IMR-90 (cell line): ENCODE results near the gene TMED10. TPM values are rescaled to one million over a fixed set of nuclear protein-coding genes. Genes with fewer than 3 reads are reported as not detected.
A peak's percentile ranks its signal among the peaks of the same experiment; 100 is the strongest.

ENCODE experiments used
- ATAC-seq: fragments of 200-7000 bp; cut with Tn5 transposase; 2 replicates; pipeline ENCODE4 v1.9.1; 2020; ENCODE audit warnings: low read depth, mild to moderate bottlenecking, moderate library complexity
- BruUV-seq: library from RNA; stranded (reverse); fragments of 400-500 nt; replicated peaks from 2 replicates; lab custom pipeline; 2021; lab: Mats Ljungman, UMichigan
- CTCF ChIA-PET: fragments of 300-600 bp; formaldehyde crosslinking; extraction: SDS; loops from one replicate; lab custom pipeline; 2021; ENCODE audit warnings: antibody characterized with exemption; lab: Yijun Ruan, JAX
- POLR2A ChIA-PET: fragments of 300-600 bp; sonication (Branson Sonifier 250); formaldehyde crosslinking; loops from one replicate; lab custom pipeline; 2022; ENCODE audit warnings: antibody characterized with exemption; ENCODE audit not compliant: unreplicated experiment; lab: Charles Lee
- DNase-seq: peaks from one replicate; pipeline ENCODE4 v3.0.0; 2013
- H2AFZ ChIP-seq: replicated peaks from 2 replicates; pipeline ENCODE3; 2013; ENCODE audit warnings: low read length, mild to moderate bottlenecking; ENCODE audit not compliant: poor library complexity
- H2AK5ac ChIP-seq: 2 replicates; pipeline ENCODE4 v1.6.1; 2013; ENCODE audit warnings: low read depth, low read length, inconsistent platforms
- H2AK9ac ChIP-seq: replicated peaks from 2 replicates; pipeline ENCODE3; 2013; ENCODE audit warnings: mild to moderate bottlenecking, low read depth, low read length, moderate library complexity; ENCODE audit not compliant: poor library complexity
- H2BK120ac ChIP-seq: 2 replicates; pipeline ENCODE4 v1.6.1; 2013; ENCODE audit warnings: low read depth, low read length, inconsistent platforms
- H2BK15ac ChIP-seq: 3 replicates; pipeline ENCODE4 v1.6.1; 2013; ENCODE audit warnings: low read depth, low read length, inconsistent platforms
- H2BK20ac ChIP-seq: 2 replicates; pipeline ENCODE4 v1.6.1; 2013; ENCODE audit warnings: low read depth, mild to moderate bottlenecking, inconsistent platforms, low read length, moderate library complexity
- H2BK5ac ChIP-seq: 2 replicates; pipeline ENCODE4 v1.6.1; 2013; ENCODE audit warnings: mild to moderate bottlenecking, low read depth, low read length, inconsistent platforms; ENCODE audit not compliant: poor library complexity, severe bottlenecking
- H3K14ac ChIP-seq: replicated peaks from 2 replicates; pipeline ENCODE4 v1.6.1; 2013; ENCODE audit warnings: low read depth, low read length, inconsistent platforms
- H3K18ac ChIP-seq: 2 replicates; pipeline ENCODE4 v1.6.1; 2013; ENCODE audit warnings: low read depth, low read length, control low read depth
- H3K23ac ChIP-seq: 2 replicates; pipeline ENCODE4 v1.6.1; 2013; ENCODE audit warnings: low read depth, low read length, inconsistent platforms
- H3K27ac ChIP-seq: 2 replicates; pipeline ENCODE4 v1.5.1; 2013; ENCODE audit warnings: mild to moderate bottlenecking, control low read depth, low read length; ENCODE audit not compliant: insufficient read depth
- H3K27me3 ChIP-seq: 2 replicates; pipeline ENCODE4 v1.6.1; 2013; ENCODE audit warnings: low read length; ENCODE audit not compliant: control insufficient read depth, insufficient read depth
- H3K36me3 ChIP-seq: 2 replicates; pipeline ENCODE4 v1.6.1; 2013; ENCODE audit warnings: low read length, mixed read lengths; ENCODE audit not compliant: control insufficient read depth, insufficient read depth
- H3K4ac ChIP-seq: 2 replicates; pipeline ENCODE4 v1.6.1; 2013; ENCODE audit warnings: low read depth, low read length, inconsistent platforms
- H3K4me1 ChIP-seq: 2 replicates; pipeline ENCODE4 v1.6.1; 2013; ENCODE audit warnings: low read length, mixed read lengths; ENCODE audit not compliant: control insufficient read depth, insufficient read depth
- H3K4me2 ChIP-seq: 2 replicates; pipeline ENCODE4 v1.6.1; 2013; ENCODE audit warnings: low read depth, mild to moderate bottlenecking, control low read depth, low read length, moderate library complexity
- H3K4me3 ChIP-seq: 2 replicates; pipeline ENCODE4 v1.5.1; 2013; ENCODE audit warnings: low read depth, mild to moderate bottlenecking, control low read depth, low read length, moderate library complexity; ENCODE audit not compliant: insufficient read depth
- H3K56ac ChIP-seq: 2 replicates; pipeline ENCODE4 v1.6.1; 2013; ENCODE audit warnings: low read length, inconsistent platforms; ENCODE audit not compliant: insufficient read depth; ENCODE audit errors: extremely low read depth
- H3K79me1 ChIP-seq, 2 experiments: 2 replicates each; pipeline ENCODE4 v1.6.1; 2013; ENCODE audit warnings: low read length in 2 of 2, inconsistent platforms in 1 of 2, low read depth in 1 of 2
- H3K9ac ChIP-seq: 2 replicates; pipeline ENCODE4 v1.6.1; 2013; ENCODE audit warnings: low read depth, low read length, control low read depth
- H3K9me1 ChIP-seq: 2 replicates; pipeline ENCODE4 v1.6.1; 2013; ENCODE audit warnings: low read length, inconsistent platforms; ENCODE audit not compliant: insufficient read depth
- H3K9me3 ChIP-seq: 2 replicates; pipeline ENCODE4 v1.6.1; 2013; ENCODE audit warnings: low read length; ENCODE audit not compliant: control insufficient read depth, insufficient read depth
- H4K20me1 ChIP-seq: 2 replicates; pipeline ENCODE4 v1.6.1; 2013; ENCODE audit warnings: low read length, inconsistent platforms; ENCODE audit not compliant: insufficient read depth
- H4K5ac ChIP-seq: 2 replicates; pipeline ENCODE4 v1.6.1; 2013; ENCODE audit warnings: mild to moderate bottlenecking, low read depth, low read length, control low read depth
- H4K8ac ChIP-seq, 2 experiments: 2 replicates each; pipeline ENCODE4 v1.6.1; 2013; ENCODE audit warnings: low read depth in 2 of 2, low read length in 2 of 2, control low read depth in 1 of 2, inconsistent platforms in 1 of 2
- H4K91ac ChIP-seq: 2 replicates; pipeline ENCODE4 v1.6.1; 2013; ENCODE audit warnings: low read depth, low read length, inconsistent platforms; ENCODE audit not compliant: insufficient read depth
- CEBPB ChIP-seq: IDR thresholded peaks from 2 replicates; pipeline ENCODE4 v1.6.1; 2012; ENCODE audit warnings: low read depth, low read length, improper control_type of control experiment
- FOS ChIP-seq: fragments of 150-350 bp; IDR thresholded peaks from 2 replicates; pipeline ENCODE4 v1.6.1; 2016; ENCODE audit warnings: low read depth, low read length
- MXI1 ChIP-seq: IDR thresholded peaks from 2 replicates; pipeline ENCODE4 v1.6.1; 2012; ENCODE audit warnings: low read depth, mild to moderate bottlenecking, low read length, moderate library complexity, borderline replicate concordance
- RCOR1 ChIP-seq: IDR thresholded peaks from 2 replicates; pipeline ENCODE4 v1.6.1; 2012; ENCODE audit warnings: mild to moderate bottlenecking, low read length, improper control_type of control experiment; ENCODE audit not compliant: insufficient replicate concordance
- WGBS, 2 experiments: methylation state at CpG; one replicate each; pipeline versions ENCODE4 v1.1.5 to v1.1.7; 2013; ENCODE audit warnings: missing lambda C conversion rate in 2 of 2; ENCODE audit not compliant: insufficient read length in 1 of 2; ENCODE audit errors: extremely low coverage in 2 of 2; 5-methylcytosine and 5-hydroxymethylcytosine counted together
- dilution Hi-C: fragments of 300-500 bp; cut with HindIII; formaldehyde crosslinking; loops from one replicate; pipeline ENCODE4 v1.14.3; 2018; ENCODE audit warnings: low sequenced_read_pairs; ENCODE audit not compliant: unreplicated experiment
- in situ Hi-C: fragments of 300-500 bp; cut with MboI; formaldehyde crosslinking; loops from 3 replicates; pipeline ENCODE4 v1.14.3; 2019; ENCODE audit warnings: low sequenced_read_pairs, inconsistent platforms, mixed read lengths
- intact Hi-C: fragments of 100-400 bp; cut with micrococcal nuclease; formaldehyde crosslinking; loops from 2 replicates; pipeline ENCODE4 v1.10.0; 2022
- polyA plus RNA-seq, 3 experiments: library from polyadenylated mRNA; depleted of rRNA; stranded (reverse); fragments of >200 nt; gene quantifications; 2 replicates each; pipeline ENCODE4 v1.2.3, GENCODE V29; 2012; ENCODE audit warnings: low replicate concordance in 1 of 3
- total RNA-seq: library from RNA; depleted of rRNA; stranded (reverse); fragments of >200 nt; gene quantifications from 2 replicates; pipeline ENCODE4 v1.2.3, GENCODE V29; 2012

The TMED10 gene
- total and polyA plus RNA-seq, 2 of the 4 experiments (the other 2 are of a cell fraction), result 254 to 441 TPM

DNA sequence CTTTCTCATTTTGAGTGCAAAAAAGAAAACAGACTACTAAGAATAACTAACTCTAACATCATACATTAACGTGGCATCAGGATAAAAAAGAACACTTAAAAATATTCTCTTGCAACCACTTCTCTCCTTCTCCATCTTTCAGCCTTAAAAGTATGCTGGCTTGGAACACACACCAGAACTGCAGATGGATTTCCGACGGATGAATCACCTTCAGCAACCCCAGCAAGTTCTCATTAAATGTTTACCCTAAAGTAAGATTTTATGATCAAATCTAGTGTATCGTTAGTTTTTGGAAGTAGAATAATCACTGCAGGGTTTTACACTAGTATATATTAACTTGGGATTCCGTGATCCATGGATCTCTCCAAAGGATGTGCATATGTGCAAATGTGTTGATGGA, 50.8 kb downstream of the TMED10 start:
- POLR2A ChIA-PET, result no interaction called here
- Histone ChIP-seq H3K27me3 (no peaks in the 10 kb centered on the region), H2BK15ac (no peak overlapping the region), H2BK20ac (no peak overlapping the region), H3K4me1 (peaks cover 5% of the 10 kb centered on the region; the same call in 1 of the 2 replicates), H2BK120ac (no peak overlapping the region), H2AK5ac (no peak overlapping the region), H3K14ac (no peak overlapping the region), H3K9me1 (peaks cover 3% of the 10 kb centered on the region; the same call in 1 of the 2 replicates), H4K8ac (peak overlapping the region; percentile 97 to 100; a peak in 2 of 4 replicates), H3K9ac (no peak overlapping the region), H3K27ac (no peak overlapping the region), H3K23ac (peak overlapping the region; percentile 69; the same call in 1 of the 2 replicates), H3K56ac (peak overlapping the region; percentile 76; the same call in 1 of the 2 replicates), H3K36me3 (no peaks in the 10 kb centered on the region), H2AK9ac (no peak overlapping the region), H2BK5ac (peak overlapping the region; percentile 82), H3K4me2 (peak overlapping the region; percentile 95), H2AFZ (no peak overlapping the region), H3K79me1 (peaks cover 24 to 38% of the 10 kb centered on the region in 2 experiments), H3K9me3 (no peaks in the 10 kb centered on the region), H4K20me1 (no peaks in the 10 kb centered on the region), H4K91ac (no peak overlapping the region), H3K4ac (no peak overlapping the region), H4K5ac (no peak overlapping the region; the same call in 1 of the 2 replicates), H3K4me3 (peak overlapping the region; percentile 91; the same call in 1 of the 2 replicates), H3K18ac (no peak overlapping the region; the same call in 1 of the 2 replicates)
- BruUV-seq, result no TSS peak
- dilution Hi-C loops, result loop anchor here (25.0 kb wide), 1 partner anchor 187 kb away; no protein-coding TSS in a partner anchor
- peak; percentile 85 for DNase-seq
- peak; percentile 25 for ATAC-seq
- intact Hi-C loops, result no loop called here
- in situ Hi-C loops, result no loop called here
- TF ChIP-seq CEBPB (peak; percentile 56; the same call in 1 of the 2 replicates), MXI1 (no peak), RCOR1 (peak; percentile 55), FOS (peak; percentile 44; the same call in 1 of the 2 replicates)
- CTCF ChIA-PET, result interaction anchor here (1.1 kb wide), 1 partner anchor 180 kb away, joined by 10 read pairs; no protein-coding TSS in a partner anchor
- WGBS, 2 experiments, result no CpG with 5 or more reads among the region's 5 CpGs
